ENCODE measurements around the gene PKD1.

Gene PKD1

GRCh38 chr16:2070576-2071453 is 64.9 kb downstream of the PKD1 start:
- no peak for DNase-seq (ENCODE audit: low read depth, low spot score)
- H3K4me1 ChIP-seq (ENCODE audit: insufficient read depth, insufficient read length): no peaks in the 10 kb centered on the region
- no peak overlapping the region for H3K4me3 ChIP-seq (ENCODE audit: insufficient read length, low read depth)
- no peak for TF ChIP-seq SUZ12 (IDR thresholded peaks at IDR 0.05; ENCODE audit: extremely low read depth, insufficient read depth, insufficient read length)
- no peak for TF ChIP-seq YY1 (IDR thresholded peaks at IDR 0.05; ENCODE audit: insufficient read depth, insufficient read length)
- no peak for TF ChIP-seq ZNF274 (IDR thresholded peaks at IDR 0.05; ENCODE audit: low read depth, low read length)
- no peak overlapping the region for H3K9ac ChIP-seq (ENCODE audit: insufficient read length, low read depth)
- no peaks in the 10 kb centered on the region for H3K9me3 ChIP-seq (ENCODE audit: insufficient read depth, low read length)
- H3K27me3 ChIP-seq (ENCODE audit: insufficient read depth, insufficient read length): no peaks in the 10 kb centered on the region
- H3K36me3 ChIP-seq (ENCODE audit: insufficient read depth, insufficient read length, low read length): peaks cover 85% of the 10 kb centered on the region

- DNase-seq (ENCODE audit: low read depth, low spot score): no peak
- H3K4me3 ChIP-seq (ENCODE audit: insufficient read length, low read depth): no peak overlapping the region
- H3K9me3 ChIP-seq (ENCODE audit: insufficient read depth, low read length): no peaks in the 10 kb centered on the region
- no peak for TF ChIP-seq SUZ12 (IDR thresholded peaks at IDR 0.05; ENCODE audit: extremely low read depth, insufficient read depth, insufficient read length)
- no peak for TF ChIP-seq YY1 (IDR thresholded peaks at IDR 0.05; ENCODE audit: insufficient read depth, insufficient read length)
- no peak for TF ChIP-seq ZNF274 (IDR thresholded peaks at IDR 0.05; ENCODE audit: low read depth, low read length)
- H3K36me3 ChIP-seq (ENCODE audit: insufficient read depth, insufficient read length, low read length): peaks cover 82% of the 10 kb centered on the region
- no peak overlapping the region for H3K9ac ChIP-seq (ENCODE audit: insufficient read length, low read depth)
- H3K27me3 ChIP-seq (ENCODE audit: insufficient read depth, insufficient read length): no peaks in the 10 kb centered on the region
- H3K4me1 ChIP-seq (ENCODE audit: insufficient read depth, insufficient read length): no peaks in the 10 kb centered on the region
These were observed 69.6 kb downstream of the PKD1 start for GRCh38 chr16:2066139-2066538.

GRCh38 chr16:2064368-2064945 is 71.2 kb downstream of the PKD1 start:
- no peak overlapping the region for H3K9ac ChIP-seq (ENCODE audit: insufficient read length, low read depth)
- TF ChIP-seq ZNF274 (IDR thresholded peaks at IDR 0.05; ENCODE audit: low read depth, low read length) (no peak), SUZ12 (IDR thresholded peaks at IDR 0.05; ENCODE audit: extremely low read depth, insufficient read depth, insufficient read length) (no peak), YY1 (IDR thresholded peaks at IDR 0.05; ENCODE audit: insufficient read depth, insufficient read length) (no peak)
- H3K27me3 ChIP-seq (ENCODE audit: insufficient read depth, insufficient read length): no peaks in the 10 kb centered on the region
- H3K36me3 ChIP-seq (ENCODE audit: insufficient read depth, insufficient read length, low read length): peaks cover 82% of the 10 kb centered on the region
- DNase-seq (ENCODE audit: low read depth, low spot score): no peak
- no peak overlapping the region for H3K4me3 ChIP-seq (ENCODE audit: insufficient read length, low read depth)
- no peaks in the 10 kb centered on the region for H3K9me3 ChIP-seq (ENCODE audit: insufficient read depth, low read length)
- peaks cover 2% of the 10 kb centered on the region for H3K4me1 ChIP-seq (ENCODE audit: insufficient read depth, insufficient read length)

- Histone ChIP-seq H3K4me1 (ENCODE audit: insufficient read depth, insufficient read length) (peaks cover 2% of the 10 kb centered on the region), H3K4me3 (ENCODE audit: insufficient read length, low read depth) (no peak overlapping the region), H3K9ac (ENCODE audit: insufficient read length, low read depth) (no peak overlapping the region), H3K27me3 (ENCODE audit: insufficient read depth, insufficient read length) (no peaks in the 10 kb centered on the region), H3K36me3 (ENCODE audit: insufficient read depth, insufficient read length, low read length) (peaks cover 79% of the 10 kb centered on the region), H3K9me3 (ENCODE audit: insufficient read depth, low read length) (no peaks in the 10 kb centered on the region)
- DNase-seq (ENCODE audit: low read depth, low spot score): no peak
- TF ChIP-seq YY1 (IDR thresholded peaks at IDR 0.05; ENCODE audit: insufficient read depth, insufficient read length) (no peak), ZNF274 (IDR thresholded peaks at IDR 0.05; ENCODE audit: low read depth, low read length) (no peak), SUZ12 (IDR thresholded peaks at IDR 0.05; ENCODE audit: extremely low read depth, insufficient read depth, insufficient read length) (no peak)
These were observed 71.8 kb downstream of the PKD1 start for GRCh38 chr16:2063861-2064260.

- H3K27me3 ChIP-seq (ENCODE audit: insufficient read depth, insufficient read length): no peaks in the 10 kb centered on the region
- H3K4me1 ChIP-seq (ENCODE audit: insufficient read depth, insufficient read length): peaks cover 7% of the 10 kb centered on the region
- TF ChIP-seq ZNF274 (IDR thresholded peaks at IDR 0.05; ENCODE audit: low read depth, low read length): no peak
- TF ChIP-seq SUZ12 (IDR thresholded peaks at IDR 0.05; ENCODE audit: extremely low read depth, insufficient read depth, insufficient read length): no peak
- TF ChIP-seq YY1 (IDR thresholded peaks at IDR 0.05; ENCODE audit: insufficient read depth, insufficient read length): no peak
- H3K9me3 ChIP-seq (ENCODE audit: insufficient read depth, low read length): no peaks in the 10 kb centered on the region
- H3K4me3 ChIP-seq (ENCODE audit: insufficient read length, low read depth): no peak overlapping the region
- no peak overlapping the region for H3K9ac ChIP-seq (ENCODE audit: insufficient read length, low read depth)
- peaks cover 82% of the 10 kb centered on the region for H3K36me3 ChIP-seq (ENCODE audit: insufficient read depth, insufficient read length, low read length)
- DNase-seq (ENCODE audit: low read depth, low spot score): no peak
These were observed 72.9 kb downstream of the PKD1 start for GRCh38 chr16:2062801-2063200.

- Histone ChIP-seq H3K4me1 (ENCODE audit: insufficient read depth, insufficient read length) (peaks cover 11% of the 10 kb centered on the region), H3K36me3 (ENCODE audit: insufficient read depth, insufficient read length, low read length) (peaks cover 83% of the 10 kb centered on the region), H3K9ac (ENCODE audit: insufficient read length, low read depth) (peak overlapping the region; percentile 42), H3K27me3 (ENCODE audit: insufficient read depth, insufficient read length) (no peaks in the 10 kb centered on the region), H3K9me3 (ENCODE audit: insufficient read depth, low read length) (no peaks in the 10 kb centered on the region), H3K4me3 (ENCODE audit: insufficient read length, low read depth) (no peak overlapping the region)
- TF ChIP-seq SUZ12 (IDR thresholded peaks at IDR 0.05; ENCODE audit: extremely low read depth, insufficient read depth, insufficient read length) (no peak), ZNF274 (IDR thresholded peaks at IDR 0.05; ENCODE audit: low read depth, low read length) (no peak), YY1 (IDR thresholded peaks at IDR 0.05; ENCODE audit: insufficient read depth, insufficient read length) (no peak)
- no peak for DNase-seq (ENCODE audit: low read depth, low spot score)
These were observed 74.2 kb downstream of the PKD1 start for GRCh38 chr16:2061526-2061925.

GRCh38 chr16:2061023-2061422 is 74.7 kb downstream of the PKD1 start:
- DNase-seq (ENCODE audit: low read depth, low spot score): no peak
- no peaks in the 10 kb centered on the region for H3K9me3 ChIP-seq (ENCODE audit: insufficient read depth, low read length)
- peak overlapping the region; percentile 17 for H3K9ac ChIP-seq (ENCODE audit: insufficient read length, low read depth)
- H3K4me3 ChIP-seq (ENCODE audit: insufficient read length, low read depth): no peak overlapping the region
- H3K36me3 ChIP-seq (ENCODE audit: insufficient read depth, insufficient read length, low read length): peaks cover 83% of the 10 kb centered on the region
- H3K4me1 ChIP-seq (ENCODE audit: insufficient read depth, insufficient read length): peaks cover 11% of the 10 kb centered on the region
- no peaks in the 10 kb centered on the region for H3K27me3 ChIP-seq (ENCODE audit: insufficient read depth, insufficient read length)
- no peak for TF ChIP-seq ZNF274 (IDR thresholded peaks at IDR 0.05; ENCODE audit: low read depth, low read length)
- no peak for TF ChIP-seq SUZ12 (IDR thresholded peaks at IDR 0.05; ENCODE audit: extremely low read depth, insufficient read depth, insufficient read length)
